Spleen (tissue), 11 donors: Measurements from ENCODE around the gene DIAPH1. TPM values are rescaled to one million over a fixed set of nuclear protein-coding genes. Genes with fewer than 3 reads are reported as not detected.
A peak's percentile ranks its signal among the peaks of the same experiment; 100 is the strongest.

Experiments used
- DNase-seq: peaks from one replicate; pipeline ENCODE4 v3.0.0-alpha.2; 2020
- H3K27ac ChIP-seq, 8 donors: fragments of 200-600 bp; sonication (generic) in 7 of 8; 1 replicate in 4 of 8; 2 replicates in 4 of 8; pipeline versions ENCODE4 v1.5.0 to v1.8.0; 2016 to 2021; ENCODE audit warnings: inconsistent platforms in 4 of 8, mild to moderate bottlenecking in 4 of 8, moderate library complexity in 1 of 8
- H3K27me3 ChIP-seq, 7 donors: fragments of 200-600 bp; sonication (generic) in 6 of 7; replicated peaks in 1 of 7; 1 replicate in 4 of 7; 2 replicates in 3 of 7; pipeline versions ENCODE4 v1.5.0 to v1.8.0; 2016 to 2021; ENCODE audit warnings: inconsistent platforms in 3 of 7, mild to moderate bottlenecking in 1 of 7
- H3K36me3 ChIP-seq, 6 donors: fragments of 200-600 bp; sonication (generic) in 5 of 6; 1 replicate in 4 of 6; 2 replicates in 2 of 6; pipeline versions ENCODE4 v1.5.0 to v1.8.0; 2016 to 2021; ENCODE audit warnings: inconsistent platforms in 2 of 6
- H3K4me1 ChIP-seq, 6 donors: fragments of 200-600 bp; sonication (generic) in 5 of 6; 1 replicate in 3 of 6; 2 replicates in 3 of 6; pipeline versions ENCODE4 v1.5.0 to v1.8.0; 2016 to 2021; ENCODE audit warnings: inconsistent platforms in 3 of 6
- H3K4me3 ChIP-seq, 8 donors: fragments of 200-600 bp; sonication (generic) in 7 of 8; 1 replicate in 4 of 8; 2 replicates in 4 of 8; pipeline versions ENCODE4 v1.5.0 to v1.8.0; 2016 to 2021; ENCODE audit warnings: inconsistent platforms in 4 of 8, mild to moderate bottlenecking in 4 of 8, moderate library complexity in 2 of 8
- H3K9me3 ChIP-seq, 8 donors: fragments of 200-600 bp; sonication (generic) in 7 of 8; 1 replicate in 4 of 8; 2 replicates in 4 of 8; pipeline versions ENCODE4 v1.5.0 to v1.8.0; 2016 to 2021; ENCODE audit warnings: inconsistent platforms in 4 of 8
- POLR2A ChIP-seq, 3 donors: fragments of 450-650 bp; IDR thresholded peaks; one replicate each; pipeline ENCODE4 v1.5.1; 2017; ENCODE audit warnings: antibody characterized with exemption in 3 of 3, mild to moderate bottlenecking in 1 of 3
- POLR2AphosphoS5 ChIP-seq, 3 donors: sonication (generic); formaldehyde crosslinking; IDR thresholded peaks; one replicate each; pipeline ENCODE4 v1.5.1; 2017; ENCODE audit warnings: antibody characterized with exemption in 3 of 3
- WGBS, 5 donors: extraction: QIAGEN DNeasy Blood & Tissue Kit in 3 of 5; methylation state at CpG; one replicate each; pipeline versions ENCODE4 v1.1.5 to v1.1.7; 2013 to 2018; 5-methylcytosine and 5-hydroxymethylcytosine counted together
- intact Hi-C: fragments of 100-400 bp; cut with DNase I; formaldehyde crosslinking; loops from one replicate; pipeline ENCODE4 v1.15.0; 2023; ENCODE audit warnings: low total_unique reads
- polyA plus RNA-seq, 3 donors: library from polyadenylated mRNA; stranded (reverse); fragments of 200-250 nt; gene quantifications; one replicate each; pipeline ENCODE4 v1.2.1, GENCODE V29; 2013
- total RNA-seq, 7 donors: library from RNA; depleted of rRNA in 3 of 7; stranded (reverse); fragments of >200 nt in 3 of 7; fragmentation: NEBNext Ultra II Directional in 4 of 7; extraction: Animal tissue kit (Norgen Biotek cat#: 25700) in 4 of 7; gene quantifications; one replicate each; pipeline versions ENCODE4 v1.1.0 to v1.2.1, GENCODE V29; 2016 to 2021
- TF ChIP-seq, protein P1 (sequence below), 11 experiments: fragments of 200-600 bp in 7 of 11; fragments of 450-650 bp in 4 of 11; sonication (generic) in 4 of 11; IDR thresholded peaks in 8 of 11; conservative IDR thresholded peaks in 3 of 11; 1 replicate in 7 of 11; 2 replicates in 4 of 11; pipeline versions ENCODE4 v1.4.0 to v1.8.0; 2016 to 2021; ENCODE audit warnings: antibody characterized with exemption in 11 of 11, inconsistent platforms in 4 of 11, mild to moderate bottlenecking in 1 of 11
- donor health status: healthy with polysubstance abuse.
- donor health status: DM: no; HTN: no; CAD: no; lungs with moderate emphysema.
- donor health status: DM: no; HTN: no; CAD: no.
- donor health status: Bipolar disorder and iron deficiency.
- donor health status: healthy.
- donor health status: DM: no; HTN: no; CAD: no.
- donor health status: DM: yes; HTN: yes; CAD: no.

Gene DIAPH1
- total and polyA plus RNA-seq, 10 donors: 35.4 to 123 (median 81.5) TPM

DNA sequence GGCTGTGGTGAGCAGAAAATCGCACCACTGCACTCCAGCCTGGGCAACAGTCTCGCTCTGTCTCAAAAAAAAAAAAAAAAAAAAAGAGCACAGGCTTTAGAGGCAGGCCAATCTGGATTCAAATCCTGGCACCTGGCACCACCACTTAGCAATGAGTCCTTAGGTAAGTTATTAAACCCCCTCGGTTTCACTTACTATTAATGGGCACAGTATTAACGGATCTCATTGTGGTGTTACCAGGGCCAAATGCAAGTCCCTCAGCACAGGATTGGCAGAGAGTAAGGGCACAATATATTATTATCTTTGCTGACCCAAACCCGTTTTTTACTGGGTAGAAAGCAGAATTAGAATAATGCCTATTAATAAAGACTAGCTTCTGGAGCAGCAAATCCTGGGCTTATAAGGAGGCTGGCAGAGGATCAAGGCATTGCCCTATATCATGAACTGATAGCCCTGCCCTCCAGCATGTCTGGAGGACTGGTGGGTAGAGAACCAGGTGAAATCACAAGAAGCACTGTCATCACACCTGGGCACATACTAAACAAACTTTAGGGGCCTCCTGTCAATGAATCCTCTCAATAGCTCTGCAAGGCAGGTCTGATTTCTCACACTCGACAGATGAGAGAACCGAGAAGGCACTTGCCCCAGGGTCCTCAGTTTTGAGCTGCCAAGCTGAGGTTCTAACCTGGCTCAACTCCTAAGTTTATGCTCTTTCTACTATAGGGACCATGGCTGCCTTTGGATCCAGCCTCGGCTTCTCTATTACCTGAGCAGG, 112.2 kb downstream of the DIAPH1 start:
- Histone ChIP-seq H3K4me3 (no peak overlapping the region), H3K4me1 (peaks cover 7 to 50% (median 33%) of the 10 kb centered on the region in 6 donors), H3K27ac (peak overlapping the region in 5 of 8 donors; percentile 72 to 85 (median 81)), H3K9me3 (no peaks in the 10 kb centered on the region), H3K36me3 (peaks cover 0 to 15% (median 0%) of the 10 kb centered on the region in 6 donors), H3K27me3 (no peaks in the 10 kb centered on the region)
- 84 to 90% (median 86%) methylated on average over 8 of the region's 8 CpGs for WGBS, 5 donors
- no peak for DNase-seq
- no peak for TF ChIP-seq POLR2A (IDR thresholded peaks at IDR 0.05)
- no peak for TF ChIP-seq POLR2AphosphoS5 (IDR thresholded peaks at IDR 0.05)
- TF ChIP-seq, protein P1, sequence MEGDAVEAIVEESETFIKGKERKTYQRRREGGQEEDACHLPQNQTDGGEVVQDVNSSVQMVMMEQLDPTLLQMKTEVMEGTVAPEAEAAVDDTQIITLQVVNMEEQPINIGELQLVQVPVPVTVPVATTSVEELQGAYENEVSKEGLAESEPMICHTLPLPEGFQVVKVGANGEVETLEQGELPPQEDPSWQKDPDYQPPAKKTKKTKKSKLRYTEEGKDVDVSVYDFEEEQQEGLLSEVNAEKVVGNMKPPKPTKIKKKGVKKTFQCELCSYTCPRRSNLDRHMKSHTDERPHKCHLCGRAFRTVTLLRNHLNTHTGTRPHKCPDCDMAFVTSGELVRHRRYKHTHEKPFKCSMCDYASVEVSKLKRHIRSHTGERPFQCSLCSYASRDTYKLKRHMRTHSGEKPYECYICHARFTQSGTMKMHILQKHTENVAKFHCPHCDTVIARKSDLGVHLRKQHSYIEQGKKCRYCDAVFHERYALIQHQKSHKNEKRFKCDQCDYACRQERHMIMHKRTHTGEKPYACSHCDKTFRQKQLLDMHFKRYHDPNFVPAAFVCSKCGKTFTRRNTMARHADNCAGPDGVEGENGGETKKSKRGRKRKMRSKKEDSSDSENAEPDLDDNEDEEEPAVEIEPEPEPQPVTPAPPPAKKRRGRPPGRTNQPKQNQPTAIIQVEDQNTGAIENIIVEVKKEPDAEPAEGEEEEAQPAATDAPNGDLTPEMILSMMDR (IDR thresholded peaks at IDR 0.05 in 8 of 11, conservative IDR thresholded peaks at IDR 0.05 in 3 of 11): no peak
- intact Hi-C loops: no loop called here

DNA sequence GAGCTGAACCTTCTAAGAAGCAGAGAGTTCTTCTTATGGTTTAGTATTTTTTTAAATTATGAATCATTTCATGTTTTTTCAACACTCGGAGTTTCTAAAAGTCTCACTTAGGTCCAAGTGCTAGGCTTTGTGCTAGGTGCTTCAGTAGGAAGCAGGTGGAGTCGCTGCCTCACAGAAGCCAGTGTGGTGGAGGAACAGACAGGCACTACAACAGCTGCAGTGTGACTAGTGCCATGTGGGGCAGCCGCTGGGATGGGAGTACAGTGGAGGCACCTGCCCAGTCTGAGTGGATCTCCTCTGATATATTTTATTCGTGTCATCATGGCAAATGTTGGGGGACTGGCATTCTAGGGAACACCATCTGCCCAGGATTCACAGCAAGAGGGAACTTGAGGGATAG, 114.6 kb downstream of the DIAPH1 start:
- Histone ChIP-seq H3K9me3 (no peaks in the 10 kb centered on the region), H3K27ac (no peak overlapping the region), H3K4me3 (no peak overlapping the region), H3K27me3 (no peaks in the 10 kb centered on the region), H3K4me1 (peaks cover 7 to 28% (median 25%) of the 10 kb centered on the region in 6 donors), H3K36me3 (peaks cover 0 to 9% (median 0%) of the 10 kb centered on the region in 6 donors)
- TF ChIP-seq, protein P1 (IDR thresholded peaks at IDR 0.05 in 8 of 11, conservative IDR thresholded peaks at IDR 0.05 in 3 of 11): no peak
- TF ChIP-seq POLR2AphosphoS5 (IDR thresholded peaks at IDR 0.05) (no peak), POLR2A (IDR thresholded peaks at IDR 0.05) (no peak)
- intact Hi-C loops: no loop called here
- WGBS, 5 donors: 81 to 93% (median 91%) methylated on average over 4 of the region's 4 CpGs
- no peak for DNase-seq

DNA sequence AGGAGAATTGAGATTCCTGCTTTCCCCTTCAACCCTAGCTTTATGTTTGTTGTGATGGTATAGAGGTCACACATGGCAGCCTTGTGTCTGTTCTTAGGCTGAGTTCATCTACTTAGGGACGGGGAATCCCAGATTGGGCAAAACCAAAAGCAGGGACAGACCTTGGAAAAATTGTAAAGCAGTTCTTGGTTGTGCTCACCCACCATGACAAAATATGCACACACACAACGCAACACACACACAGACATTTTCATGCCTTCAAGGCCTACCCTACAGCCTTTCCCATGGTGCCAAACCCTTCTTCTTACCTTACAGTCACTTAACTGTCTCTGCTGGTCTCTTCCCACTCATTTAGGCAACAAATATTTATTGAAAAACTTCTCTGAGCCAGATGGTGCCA, 115.1 kb downstream of the DIAPH1 start:
- intact Hi-C loops: no loop called here
- TF ChIP-seq, protein P1 (IDR thresholded peaks at IDR 0.05 in 8 of 11, conservative IDR thresholded peaks at IDR 0.05 in 3 of 11): no peak
- TF ChIP-seq POLR2A (IDR thresholded peaks at IDR 0.05): no peak
- TF ChIP-seq POLR2AphosphoS5 (IDR thresholded peaks at IDR 0.05): no peak

DNA sequence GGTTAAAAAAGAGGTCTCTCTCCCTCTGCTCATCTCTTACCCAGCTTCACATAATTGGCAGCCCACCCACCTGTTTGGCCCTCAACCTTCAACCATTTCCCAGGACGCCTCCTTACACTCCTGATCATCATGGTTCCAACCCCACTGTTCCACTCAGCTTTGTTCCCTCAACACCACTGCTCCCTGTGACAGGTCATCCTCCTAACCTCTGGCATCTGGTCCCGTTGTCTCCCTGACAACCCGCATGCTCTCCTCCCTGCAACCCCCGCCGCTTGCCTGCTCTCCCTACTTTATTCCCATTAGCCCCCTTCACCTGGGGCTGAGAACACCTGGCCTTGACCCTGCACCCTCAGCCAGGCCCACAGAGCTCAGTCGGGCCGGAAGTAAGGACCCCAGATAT, 117.0 kb downstream of the DIAPH1 start:
- no peaks in the 10 kb centered on the region for H3K27me3 ChIP-seq
- TF ChIP-seq, protein P1 (IDR thresholded peaks at IDR 0.05 in 8 of 11, conservative IDR thresholded peaks at IDR 0.05 in 3 of 11): no peak
- TF ChIP-seq POLR2A (IDR thresholded peaks at IDR 0.05) (no peak), POLR2AphosphoS5 (IDR thresholded peaks at IDR 0.05) (no peak)
- H3K4me1 ChIP-seq: peaks cover 0 to 3% (median 2%) of the 10 kb centered on the region in 6 donors
- no peak overlapping the region for H3K4me3 ChIP-seq
- no peaks in the 10 kb centered on the region for H3K9me3 ChIP-seq
- intact Hi-C loops: no loop called here
- H3K36me3 ChIP-seq: peaks cover 0 to 9% (median 0%) of the 10 kb centered on the region in 6 donors
- no peak overlapping the region for H3K27ac ChIP-seq
- DNase-seq: no peak
- WGBS, 5 donors: 84 to 90% (median 88%) methylated on average over 7 of the region's 7 CpGs

More for the DNA sequence above, 115.1 kb downstream of the DIAPH1 start:
- Histone ChIP-seq H3K4me3 (no peak overlapping the region), H3K36me3 (peaks cover 0 to 9% (median 0%) of the 10 kb centered on the region in 6 donors), H3K27me3 (no peaks in the 10 kb centered on the region), H3K4me1 (peaks cover 7 to 22% (median 19%) of the 10 kb centered on the region in 6 donors), H3K9me3 (no peaks in the 10 kb centered on the region), H3K27ac (no peak overlapping the region)
- DNase-seq: no peak
- WGBS, 5 donors: 77 to 90% (median 89%) methylated on average over 2 of the region's 2 CpGs
